Mesothelial cell of epicardium (in vitro differentiated cells): ENCODE results near the gene CALY. TPM values are rescaled to one million over a fixed set of nuclear protein-coding genes. Genes with fewer than 3 reads are reported as not detected.

ENCODE experiments used
- DNase-seq, 2 experiments: peaks; one replicate each; pipeline ENCODE4 v3.0.0; 2021; ENCODE audit warnings: low spot score in 2 of 2; ENCODE audit not compliant: unreplicated experiment in 2 of 2
- H3K27ac Mint-ChIP-seq: 2 replicates; pipeline ENCODE4 v1.8.0; 2021; ENCODE audit warnings: mixed read lengths
- H3K27me3 Mint-ChIP-seq: 2 replicates; pipeline ENCODE4 v1.8.0; 2021; ENCODE audit warnings: low read depth, mixed read lengths
- H3K36me3 Mint-ChIP-seq: 2 replicates; pipeline ENCODE4 v1.8.0; 2021; ENCODE audit warnings: mixed read lengths
- H3K4me1 Mint-ChIP-seq: 2 replicates; pipeline ENCODE4 v1.8.0; 2021; ENCODE audit warnings: mixed read lengths
- H3K4me3 Mint-ChIP-seq: 2 replicates; pipeline ENCODE4 v1.8.0; 2021; ENCODE audit warnings: mild to moderate bottlenecking, moderate library complexity, mixed read lengths
- H3K9me3 Mint-ChIP-seq: 2 replicates; pipeline ENCODE4 v1.8.0; 2021; ENCODE audit warnings: mixed read lengths
- total RNA-seq: library from RNA; stranded (reverse); gene quantifications from 3 replicates; pipeline ENCODE4 v1.2.1, GENCODE V29; 2021
- TF ChIP-seq, protein P1 (sequence below): fragments of 200-600 bp; sonication (generic); IDR thresholded peaks from one replicate; pipeline ENCODE4 v1.5.0; 2021; ENCODE audit warnings: antibody characterized with exemption; ENCODE audit not compliant: unreplicated experiment

Gene CALY
- total RNA-seq, 1 donor from 2014 or later, result 2.1 TPM

DNA sequence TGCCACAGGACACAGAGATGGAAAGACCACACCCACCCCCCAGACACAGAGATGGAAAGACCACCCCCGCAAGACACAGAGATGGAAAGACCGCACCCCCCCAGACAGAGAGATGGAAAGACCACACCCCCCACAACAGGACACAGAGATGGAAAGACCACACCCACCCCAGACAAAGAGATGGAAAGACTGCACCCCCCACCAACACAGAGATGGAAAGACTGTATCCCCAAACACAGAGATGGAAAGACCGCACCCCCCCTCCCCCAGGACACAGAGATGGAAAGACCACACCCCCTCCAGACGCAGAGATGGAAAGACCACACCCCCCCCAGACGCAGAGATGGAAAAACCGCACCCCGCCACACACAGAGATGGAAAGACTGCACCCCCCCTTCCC is 20.0 kb downstream of the CALY start:
- TF ChIP-seq, protein P1, sequence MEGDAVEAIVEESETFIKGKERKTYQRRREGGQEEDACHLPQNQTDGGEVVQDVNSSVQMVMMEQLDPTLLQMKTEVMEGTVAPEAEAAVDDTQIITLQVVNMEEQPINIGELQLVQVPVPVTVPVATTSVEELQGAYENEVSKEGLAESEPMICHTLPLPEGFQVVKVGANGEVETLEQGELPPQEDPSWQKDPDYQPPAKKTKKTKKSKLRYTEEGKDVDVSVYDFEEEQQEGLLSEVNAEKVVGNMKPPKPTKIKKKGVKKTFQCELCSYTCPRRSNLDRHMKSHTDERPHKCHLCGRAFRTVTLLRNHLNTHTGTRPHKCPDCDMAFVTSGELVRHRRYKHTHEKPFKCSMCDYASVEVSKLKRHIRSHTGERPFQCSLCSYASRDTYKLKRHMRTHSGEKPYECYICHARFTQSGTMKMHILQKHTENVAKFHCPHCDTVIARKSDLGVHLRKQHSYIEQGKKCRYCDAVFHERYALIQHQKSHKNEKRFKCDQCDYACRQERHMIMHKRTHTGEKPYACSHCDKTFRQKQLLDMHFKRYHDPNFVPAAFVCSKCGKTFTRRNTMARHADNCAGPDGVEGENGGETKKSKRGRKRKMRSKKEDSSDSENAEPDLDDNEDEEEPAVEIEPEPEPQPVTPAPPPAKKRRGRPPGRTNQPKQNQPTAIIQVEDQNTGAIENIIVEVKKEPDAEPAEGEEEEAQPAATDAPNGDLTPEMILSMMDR, result no peak
- no peak for DNase-seq
- Mint-ChIP-seq H3K9me3 (peaks cover 4% of the 10 kb centered on the region), H3K4me3 (no peak overlapping the region), H3K27me3 (peaks cover 19% of the 10 kb centered on the region), H3K36me3 (no peaks in the 10 kb centered on the region), H3K4me1 (no peaks in the 10 kb centered on the region), H3K27ac (no peak overlapping the region)

DNA sequence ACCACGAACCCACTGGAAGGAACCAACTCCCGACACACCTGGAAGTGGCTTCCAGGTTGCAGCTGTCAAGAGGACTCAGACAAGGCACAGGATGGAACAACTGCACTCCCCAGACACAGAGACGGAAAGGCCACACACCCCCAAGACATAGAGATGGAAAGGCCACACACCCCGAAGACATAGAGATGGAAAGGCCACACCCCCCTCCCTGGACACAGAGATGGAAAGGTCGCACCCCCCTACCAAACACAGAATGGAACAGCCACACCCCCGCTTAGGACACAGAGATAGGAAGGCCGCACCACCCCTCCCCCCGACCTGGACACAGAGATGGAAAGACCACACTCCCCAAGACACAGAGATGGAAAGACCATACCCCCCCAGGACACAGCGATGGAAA is 20.4 kb downstream of the CALY start:
- Mint-ChIP-seq H3K4me3 (no peak overlapping the region), H3K27ac (no peak overlapping the region), H3K4me1 (no peaks in the 10 kb centered on the region)

DNA sequence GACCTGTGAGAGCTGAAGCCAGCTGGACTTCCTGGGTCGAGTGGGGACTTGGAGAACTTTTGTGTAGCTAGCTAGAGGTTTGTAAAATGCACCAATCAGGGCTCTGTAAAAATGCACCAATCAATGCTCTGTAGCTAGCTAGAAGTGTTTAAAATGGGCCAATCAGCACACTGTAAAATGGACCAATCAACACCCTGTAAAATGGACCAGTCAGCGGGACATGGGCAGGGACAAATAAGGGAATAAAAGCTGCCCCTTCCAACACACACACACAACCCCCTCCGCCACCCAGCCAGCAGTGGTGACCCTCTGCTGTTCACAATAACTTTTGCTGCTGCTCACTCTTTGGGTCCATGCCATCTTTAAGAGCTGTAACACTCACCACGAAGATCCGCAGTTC is 20.8 kb downstream of the CALY start:
- peaks cover 4% of the 10 kb centered on the region for H3K9me3 Mint-ChIP-seq
- peaks cover 2% of the 10 kb centered on the region for H3K36me3 Mint-ChIP-seq
- TF ChIP-seq, protein P1, result no peak
- H3K4me1 Mint-ChIP-seq, result no peaks in the 10 kb centered on the region
- no peak overlapping the region for H3K4me3 Mint-ChIP-seq
- peaks cover 19% of the 10 kb centered on the region for H3K27me3 Mint-ChIP-seq
- H3K27ac Mint-ChIP-seq, result no peak overlapping the region
- DNase-seq, result no peak

More for the DNA sequence above, 20.4 kb downstream of the CALY start:
- H3K9me3 Mint-ChIP-seq, result peaks cover 4% of the 10 kb centered on the region
- no peaks in the 10 kb centered on the region for H3K36me3 Mint-ChIP-seq
- no peak for DNase-seq
- peaks cover 19% of the 10 kb centered on the region for H3K27me3 Mint-ChIP-seq
- TF ChIP-seq, protein P1, result no peak

DNA sequence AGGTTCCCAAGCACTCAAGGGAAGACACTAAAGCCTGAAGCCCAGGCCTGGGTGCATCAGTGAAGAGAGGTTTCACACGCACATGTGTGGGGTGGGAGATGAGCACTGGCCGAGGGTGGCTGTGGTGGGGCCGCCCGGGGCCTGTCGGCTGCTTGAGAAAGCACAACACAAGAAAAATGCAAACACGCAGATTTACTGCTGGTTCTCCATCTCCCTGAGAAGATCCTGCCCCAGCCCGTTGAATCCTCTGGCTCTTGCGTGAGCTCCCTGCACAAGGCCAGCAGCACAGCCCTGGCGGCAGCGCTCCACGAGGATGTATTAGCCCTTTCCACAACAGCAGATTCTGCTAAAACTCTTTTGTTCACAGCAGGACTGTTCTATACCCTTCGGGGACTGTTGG is 21.8 kb downstream of the CALY start:
- Mint-ChIP-seq H3K4me1 (no peaks in the 10 kb centered on the region), H3K9me3 (no peaks in the 10 kb centered on the region)
- TF ChIP-seq, protein P1, result no peak

DNA sequence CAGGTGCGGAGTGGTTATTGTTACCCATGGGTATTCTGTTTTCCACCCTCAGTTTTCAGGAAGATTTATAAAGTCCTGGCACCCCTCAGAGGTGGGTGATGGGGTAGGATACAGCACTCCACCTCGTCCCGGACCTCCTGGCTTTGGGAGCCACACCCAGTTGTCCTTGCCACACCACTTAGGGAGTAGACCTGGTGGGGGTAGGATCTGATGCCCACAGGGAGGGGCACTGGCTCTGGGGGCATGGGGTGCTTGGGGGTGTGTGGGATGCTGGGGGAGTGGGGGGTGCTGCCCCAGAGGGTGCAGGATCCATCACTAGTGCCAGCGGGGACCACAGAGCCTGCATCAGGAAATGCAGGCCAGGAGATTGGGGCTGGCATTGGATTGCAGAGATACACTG is 23.5 kb downstream of the CALY start:
- Mint-ChIP-seq H3K36me3 (peaks cover 5% of the 10 kb centered on the region), H3K27me3 (no peaks in the 10 kb centered on the region), H3K9me3 (no peaks in the 10 kb centered on the region), H3K4me3 (no peak overlapping the region), H3K27ac (no peak overlapping the region), H3K4me1 (no peaks in the 10 kb centered on the region)
- no peak for DNase-seq
- TF ChIP-seq, protein P1, result no peak

More for the DNA sequence above, 21.8 kb downstream of the CALY start:
- peaks cover 5% of the 10 kb centered on the region for H3K36me3 Mint-ChIP-seq
- DNase-seq, result no peak
- peaks cover 14% of the 10 kb centered on the region for H3K27me3 Mint-ChIP-seq
- no peak overlapping the region for H3K4me3 Mint-ChIP-seq
- no peak overlapping the region for H3K27ac Mint-ChIP-seq

DNA sequence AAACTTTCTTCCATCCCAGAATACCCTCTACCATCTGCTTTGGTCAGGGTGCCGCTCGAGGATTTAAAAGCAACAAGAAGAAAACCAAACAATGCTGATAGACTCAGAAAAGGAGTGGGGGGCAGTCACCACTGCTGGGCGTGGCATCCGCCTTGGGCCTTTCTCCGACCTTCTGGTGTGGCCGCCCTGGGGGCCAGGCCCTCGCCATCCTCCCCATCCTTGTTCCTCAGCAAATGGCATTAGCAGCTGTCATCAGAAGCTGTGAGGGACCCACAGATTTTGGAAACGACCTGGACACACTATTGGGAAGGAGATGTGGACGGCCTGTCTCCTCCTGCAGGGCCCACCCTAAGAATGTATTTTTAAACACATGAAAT is 23.9 kb downstream of the CALY start:
- H3K27ac Mint-ChIP-seq, result no peak overlapping the region
- H3K9me3 Mint-ChIP-seq, result no peaks in the 10 kb centered on the region
- H3K4me1 Mint-ChIP-seq, result peaks cover 2% of the 10 kb centered on the region
- TF ChIP-seq, protein P1, result no peak
- DNase-seq, result no peak
- H3K4me3 Mint-ChIP-seq, result no peak overlapping the region
- H3K27me3 Mint-ChIP-seq, result no peaks in the 10 kb centered on the region
- peaks cover 5% of the 10 kb centered on the region for H3K36me3 Mint-ChIP-seq
